HCT116 (cell line): ENCODE data around the gene MYBPC2.

ENCODE experiments used
- EGR1 ChIP-seq: IDR thresholded peaks from 2 replicates; pipeline ENCODE4 v1.6.1; 2012; ENCODE audit warnings: low read depth
- ELF1 ChIP-seq: IDR thresholded peaks from 2 replicates; pipeline ENCODE4 v1.6.1; 2012; ENCODE audit warnings: low read depth, borderline replicate concordance
- EZH2 ChIP-seq: fragments of 200-600 bp; sonication (generic); IDR thresholded peaks from 2 replicates; pipeline ENCODE4 v1.6.1; 2017; ENCODE audit warnings: antibody characterized with exemption, mixed run types
- EZH2phosphoT487 ChIP-seq: fragments of 200-600 bp; IDR thresholded peaks from 2 replicates; pipeline ENCODE4 v1.6.1; 2018; ENCODE audit warnings: antibody characterized with exemption, borderline replicate concordance
- POLR2AphosphoS5 ChIP-seq: IDR thresholded peaks from 2 replicates; pipeline ENCODE4 v1.6.1; 2011; ENCODE audit warnings: mild to moderate bottlenecking, low read depth, low read length, moderate library complexity
- SP1 ChIP-seq: IDR thresholded peaks from 2 replicates; pipeline ENCODE4 v1.6.1; 2012; ENCODE audit warnings: low read depth
- TCF7L2 ChIP-seq: IDR thresholded peaks from 2 replicates; pipeline ENCODE4 v1.7.0; 2011; ENCODE audit warnings: borderline replicate concordance, inconsistent platforms; ENCODE audit not compliant: insufficient read depth, insufficient read length; ENCODE audit errors: extremely low read depth
- YY1 ChIP-seq: IDR thresholded peaks from 2 replicates; pipeline ENCODE4 v1.6.1; 2011; ENCODE audit warnings: low read length, low read depth, moderate library complexity, mild to moderate bottlenecking; ENCODE audit not compliant: insufficient replicate concordance; ENCODE audit errors: extremely low read depth
- TF ChIP-seq, protein P1 (sequence below), 3 experiments: fragments of 200-600 bp in 1 of 3; sonication (generic) in 1 of 3; IDR thresholded peaks in 2 of 3; conservative IDR thresholded peaks in 1 of 3; 2 replicates each; pipeline ENCODE4 v1.5.1; 2012 to 2017; ENCODE audit warnings: low read depth in 2 of 3, low read length in 2 of 3, antibody characterized with exemption in 1 of 3, borderline replicate concordance in 1 of 3, control low read depth in 1 of 3, mild to moderate bottlenecking in 1 of 3, mixed read lengths in 1 of 3, mixed run types in 1 of 3, moderate library complexity in 1 of 3; ENCODE audit not compliant: insufficient read depth in 1 of 3
- TF ChIP-seq, protein P2 (sequence below): IDR thresholded peaks from 2 replicates; pipeline ENCODE4 v1.6.1; 2012
- TF ChIP-seq, protein P3 (sequence below): IDR thresholded peaks from 2 replicates; pipeline ENCODE4 v1.6.1; 2012; ENCODE audit warnings: low read depth

DNA sequence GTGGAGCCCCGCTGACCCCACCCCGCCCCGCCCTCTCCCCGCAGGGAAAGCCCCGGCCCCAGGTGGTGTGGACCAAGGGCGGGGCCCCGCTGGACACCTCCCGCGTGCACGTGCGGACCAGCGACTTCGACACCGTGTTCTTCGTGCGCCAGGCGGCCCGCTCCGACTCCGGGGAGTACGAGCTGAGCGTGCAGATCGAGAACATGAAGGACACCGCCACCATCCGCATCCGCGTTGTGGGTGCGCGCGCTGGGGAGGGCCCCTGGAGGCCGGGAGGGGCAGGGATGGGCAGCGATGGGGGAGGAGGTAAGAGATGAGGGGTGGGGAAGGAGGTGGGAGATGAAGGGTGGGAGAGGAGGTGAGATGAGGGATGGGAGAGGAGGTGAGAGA, 26.4 kb downstream of the MYBPC2 start:
- TF ChIP-seq SP1 (no peak), POLR2AphosphoS5 (no peak), YY1 (no peak), EGR1 (no peak), EZH2 (no peak), TCF7L2 (no peak), ELF1 (no peak), EZH2phosphoT487 (no peak)
- TF ChIP-seq, protein P1, sequence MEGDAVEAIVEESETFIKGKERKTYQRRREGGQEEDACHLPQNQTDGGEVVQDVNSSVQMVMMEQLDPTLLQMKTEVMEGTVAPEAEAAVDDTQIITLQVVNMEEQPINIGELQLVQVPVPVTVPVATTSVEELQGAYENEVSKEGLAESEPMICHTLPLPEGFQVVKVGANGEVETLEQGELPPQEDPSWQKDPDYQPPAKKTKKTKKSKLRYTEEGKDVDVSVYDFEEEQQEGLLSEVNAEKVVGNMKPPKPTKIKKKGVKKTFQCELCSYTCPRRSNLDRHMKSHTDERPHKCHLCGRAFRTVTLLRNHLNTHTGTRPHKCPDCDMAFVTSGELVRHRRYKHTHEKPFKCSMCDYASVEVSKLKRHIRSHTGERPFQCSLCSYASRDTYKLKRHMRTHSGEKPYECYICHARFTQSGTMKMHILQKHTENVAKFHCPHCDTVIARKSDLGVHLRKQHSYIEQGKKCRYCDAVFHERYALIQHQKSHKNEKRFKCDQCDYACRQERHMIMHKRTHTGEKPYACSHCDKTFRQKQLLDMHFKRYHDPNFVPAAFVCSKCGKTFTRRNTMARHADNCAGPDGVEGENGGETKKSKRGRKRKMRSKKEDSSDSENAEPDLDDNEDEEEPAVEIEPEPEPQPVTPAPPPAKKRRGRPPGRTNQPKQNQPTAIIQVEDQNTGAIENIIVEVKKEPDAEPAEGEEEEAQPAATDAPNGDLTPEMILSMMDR (IDR thresholded peaks at IDR 0.05 in 2 of 3, conservative IDR thresholded peaks at IDR 0.05 in 1 of 3; ENCODE audit: borderline replicate concordance in 1 of 3, insufficient read depth in 1 of 3, low read depth in 2 of 3, low read length in 2 of 3): no peak
- TF ChIP-seq, protein P2, sequence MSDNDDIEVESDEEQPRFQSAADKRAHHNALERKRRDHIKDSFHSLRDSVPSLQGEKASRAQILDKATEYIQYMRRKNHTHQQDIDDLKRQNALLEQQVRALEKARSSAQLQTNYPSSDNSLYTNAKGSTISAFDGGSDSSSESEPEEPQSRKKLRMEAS: no peak
- TF ChIP-seq, protein P3, sequence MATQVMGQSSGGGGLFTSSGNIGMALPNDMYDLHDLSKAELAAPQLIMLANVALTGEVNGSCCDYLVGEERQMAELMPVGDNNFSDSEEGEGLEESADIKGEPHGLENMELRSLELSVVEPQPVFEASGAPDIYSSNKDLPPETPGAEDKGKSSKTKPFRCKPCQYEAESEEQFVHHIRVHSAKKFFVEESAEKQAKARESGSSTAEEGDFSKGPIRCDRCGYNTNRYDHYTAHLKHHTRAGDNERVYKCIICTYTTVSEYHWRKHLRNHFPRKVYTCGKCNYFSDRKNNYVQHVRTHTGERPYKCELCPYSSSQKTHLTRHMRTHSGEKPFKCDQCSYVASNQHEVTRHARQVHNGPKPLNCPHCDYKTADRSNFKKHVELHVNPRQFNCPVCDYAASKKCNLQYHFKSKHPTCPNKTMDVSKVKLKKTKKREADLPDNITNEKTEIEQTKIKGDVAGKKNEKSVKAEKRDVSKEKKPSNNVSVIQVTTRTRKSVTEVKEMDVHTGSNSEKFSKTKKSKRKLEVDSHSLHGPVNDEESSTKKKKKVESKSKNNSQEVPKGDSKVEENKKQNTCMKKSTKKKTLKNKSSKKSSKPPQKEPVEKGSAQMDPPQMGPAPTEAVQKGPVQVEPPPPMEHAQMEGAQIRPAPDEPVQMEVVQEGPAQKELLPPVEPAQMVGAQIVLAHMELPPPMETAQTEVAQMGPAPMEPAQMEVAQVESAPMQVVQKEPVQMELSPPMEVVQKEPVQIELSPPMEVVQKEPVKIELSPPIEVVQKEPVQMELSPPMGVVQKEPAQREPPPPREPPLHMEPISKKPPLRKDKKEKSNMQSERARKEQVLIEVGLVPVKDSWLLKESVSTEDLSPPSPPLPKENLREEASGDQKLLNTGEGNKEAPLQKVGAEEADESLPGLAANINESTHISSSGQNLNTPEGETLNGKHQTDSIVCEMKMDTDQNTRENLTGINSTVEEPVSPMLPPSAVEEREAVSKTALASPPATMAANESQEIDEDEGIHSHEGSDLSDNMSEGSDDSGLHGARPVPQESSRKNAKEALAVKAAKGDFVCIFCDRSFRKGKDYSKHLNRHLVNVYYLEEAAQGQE: no peak
